Measurements from ENCODE around the gene LDLRAD4.
A peak's percentile ranks its signal among the peaks of the same experiment; 100 is the strongest.

Gene LDLRAD4

GRCh38 chr18:13218368-13218991, at the start of gene LDLRAD4:
Gene LDLRAD4 (plus strand): TSS chr18:13218760.
- Mint-ChIP-seq H3K9me3 (no peaks in the 10 kb centered on the region), H3K27me3 (peaks cover 5% of the 10 kb centered on the region), H3K36me3 (no peaks in the 10 kb centered on the region), H3K4me3 (peak within 1 kb of the TSS; percentile 84), H3K27ac (peak within 1 kb of the TSS; percentile 61), H3K4me1 (peaks cover 43% of the 10 kb centered on the region)

GRCh38 chr18:13173578-13174145, 44.9 kb upstream of the LDLRAD4 start:
- H3K36me3 Mint-ChIP-seq = no peaks in the 10 kb centered on the region
- H3K27ac Mint-ChIP-seq = no peak overlapping the region
- no peaks in the 10 kb centered on the region for H3K9me3 Mint-ChIP-seq
- H3K4me1 Mint-ChIP-seq = no peaks in the 10 kb centered on the region
- no peak overlapping the region for H3K4me3 Mint-ChIP-seq
- H3K27me3 Mint-ChIP-seq = no peaks in the 10 kb centered on the region

- Mint-ChIP-seq H3K4me1 (no peaks in the 10 kb centered on the region), H3K27me3 (no peaks in the 10 kb centered on the region), H3K27ac (no peak overlapping the region), H3K4me3 (no peak overlapping the region), H3K9me3 (no peaks in the 10 kb centered on the region), H3K36me3 (no peaks in the 10 kb centered on the region)
Measured at GRCh38 chr18:13175266-13175665, 43.3 kb upstream of the LDLRAD4 start.

- Mint-ChIP-seq H3K9me3 (no peaks in the 10 kb centered on the region), H3K36me3 (no peaks in the 10 kb centered on the region), H3K4me1 (no peaks in the 10 kb centered on the region), H3K27me3 (no peaks in the 10 kb centered on the region), H3K27ac (no peak overlapping the region), H3K4me3 (no peak overlapping the region)
Measured at GRCh38 chr18:13175754-13176210, 42.8 kb upstream of the LDLRAD4 start.

GRCh38 chr18:13176847-13177246, 41.7 kb upstream of the LDLRAD4 start:
- Mint-ChIP-seq H3K4me1 (no peaks in the 10 kb centered on the region), H3K9me3 (no peaks in the 10 kb centered on the region), H3K27ac (peak overlapping the region; percentile 13), H3K36me3 (no peaks in the 10 kb centered on the region), H3K27me3 (no peaks in the 10 kb centered on the region), H3K4me3 (peak overlapping the region; percentile 60)

- Mint-ChIP-seq H3K9me3 (no peaks in the 10 kb centered on the region), H3K27ac (no peak overlapping the region), H3K4me3 (no peak overlapping the region)
Measured at GRCh38 chr18:13178197-13178596, 40.4 kb upstream of the LDLRAD4 start.

GRCh38 chr18:13178976-13179375, 39.6 kb upstream of the LDLRAD4 start:
- Mint-ChIP-seq H3K27ac (no peak overlapping the region), H3K36me3 (no peaks in the 10 kb centered on the region), H3K4me3 (no peak overlapping the region)

More at GRCh38 chr18:13178197-13178596, 40.4 kb upstream of the LDLRAD4 start:
- Mint-ChIP-seq H3K4me1 (no peaks in the 10 kb centered on the region), H3K36me3 (no peaks in the 10 kb centered on the region), H3K27me3 (no peaks in the 10 kb centered on the region)

GRCh38 chr18:13179566-13180113, 38.9 kb upstream of the LDLRAD4 start:
- H3K27ac Mint-ChIP-seq = no peak overlapping the region
- H3K27me3 Mint-ChIP-seq = no peaks in the 10 kb centered on the region
- no peaks in the 10 kb centered on the region for H3K4me1 Mint-ChIP-seq
- no peaks in the 10 kb centered on the region for H3K36me3 Mint-ChIP-seq
- no peaks in the 10 kb centered on the region for H3K9me3 Mint-ChIP-seq
- no peak overlapping the region for H3K4me3 Mint-ChIP-seq

More at GRCh38 chr18:13178976-13179375, 39.6 kb upstream of the LDLRAD4 start:
- no peaks in the 10 kb centered on the region for H3K9me3 Mint-ChIP-seq
- H3K27me3 Mint-ChIP-seq = no peaks in the 10 kb centered on the region
- H3K4me1 Mint-ChIP-seq = no peaks in the 10 kb centered on the region

- Mint-ChIP-seq H3K9me3 (no peaks in the 10 kb centered on the region), H3K36me3 (no peaks in the 10 kb centered on the region), H3K27ac (no peak overlapping the region)
Measured at GRCh38 chr18:13180614-13181375, 37.8 kb upstream of the LDLRAD4 start.

GRCh38 chr18:13181765-13182164, 36.8 kb upstream of the LDLRAD4 start:
- Mint-ChIP-seq H3K4me1 (no peaks in the 10 kb centered on the region), H3K4me3 (no peak overlapping the region), H3K27me3 (no peaks in the 10 kb centered on the region)

More at GRCh38 chr18:13180614-13181375, 37.8 kb upstream of the LDLRAD4 start:
- no peaks in the 10 kb centered on the region for H3K27me3 Mint-ChIP-seq
- no peaks in the 10 kb centered on the region for H3K4me1 Mint-ChIP-seq
- no peak overlapping the region for H3K4me3 Mint-ChIP-seq

GRCh38 chr18:13183359-13183758, 35.2 kb upstream of the LDLRAD4 start:
- H3K9me3 Mint-ChIP-seq = no peaks in the 10 kb centered on the region
- H3K27ac Mint-ChIP-seq = no peak overlapping the region
- H3K27me3 Mint-ChIP-seq = no peaks in the 10 kb centered on the region
- no peaks in the 10 kb centered on the region for H3K4me1 Mint-ChIP-seq
- H3K4me3 Mint-ChIP-seq = no peak overlapping the region
- no peaks in the 10 kb centered on the region for H3K36me3 Mint-ChIP-seq

More at GRCh38 chr18:13181765-13182164, 36.8 kb upstream of the LDLRAD4 start:
- no peaks in the 10 kb centered on the region for H3K9me3 Mint-ChIP-seq
- H3K27ac Mint-ChIP-seq = no peak overlapping the region
- H3K36me3 Mint-ChIP-seq = no peaks in the 10 kb centered on the region

- Mint-ChIP-seq H3K27ac (no peak overlapping the region), H3K4me1 (no peaks in the 10 kb centered on the region), H3K27me3 (no peaks in the 10 kb centered on the region), H3K4me3 (no peak overlapping the region), H3K36me3 (no peaks in the 10 kb centered on the region), H3K9me3 (no peaks in the 10 kb centered on the region)
Measured at GRCh38 chr18:13183790-13184189, 34.8 kb upstream of the LDLRAD4 start.

GRCh38 chr18:13184396-13184795, 34.2 kb upstream of the LDLRAD4 start:
- H3K4me3 Mint-ChIP-seq = no peak overlapping the region
- no peaks in the 10 kb centered on the region for H3K27me3 Mint-ChIP-seq
- H3K9me3 Mint-ChIP-seq = no peaks in the 10 kb centered on the region
- H3K27ac Mint-ChIP-seq = no peak overlapping the region
- H3K36me3 Mint-ChIP-seq = no peaks in the 10 kb centered on the region
- H3K4me1 Mint-ChIP-seq = no peaks in the 10 kb centered on the region

GRCh38 chr18:13185675-13186198, 32.8 kb upstream of the LDLRAD4 start:
- Mint-ChIP-seq H3K4me1 (no peaks in the 10 kb centered on the region), H3K36me3 (no peaks in the 10 kb centered on the region), H3K27me3 (no peaks in the 10 kb centered on the region), H3K9me3 (no peaks in the 10 kb centered on the region), H3K27ac (no peak overlapping the region), H3K4me3 (no peak overlapping the region)

GRCh38 chr18:13186687-13187086, 31.9 kb upstream of the LDLRAD4 start:
- H3K36me3 Mint-ChIP-seq = no peaks in the 10 kb centered on the region
- H3K27me3 Mint-ChIP-seq = no peaks in the 10 kb centered on the region
- H3K27ac Mint-ChIP-seq = no peak overlapping the region
- no peaks in the 10 kb centered on the region for H3K4me1 Mint-ChIP-seq
- no peak overlapping the region for H3K4me3 Mint-ChIP-seq
- H3K9me3 Mint-ChIP-seq = no peaks in the 10 kb centered on the region
